Activated naive CD4-positive, alpha-beta T cell treated with anti-CD3 and anti-CD28 coated beads, Interleukin-2, amount 50 U/mL, for 24 hours (primary cell): ENCODE measurements around the gene PREP.
A peak's percentile ranks its signal among the peaks of the same experiment; 100 is the strongest.

Experiments
- H3K27ac Mint-ChIP-seq: one replicate; pipeline ENCODE4 v1.8.0; 2021; ENCODE audit warnings: mild to moderate bottlenecking, mixed read lengths
- H3K27me3 Mint-ChIP-seq: one replicate; pipeline ENCODE4 v1.8.0; 2021; ENCODE audit warnings: mixed read lengths
- H3K36me3 Mint-ChIP-seq: one replicate; pipeline ENCODE4 v1.8.0; 2021; ENCODE audit warnings: mixed read lengths
- H3K4me1 Mint-ChIP-seq: one replicate; pipeline ENCODE4 v1.8.0; 2021; ENCODE audit warnings: mixed read lengths
- H3K4me3 Mint-ChIP-seq: one replicate; pipeline ENCODE4 v1.8.0; 2021; ENCODE audit warnings: mild to moderate bottlenecking, mixed read lengths
- H3K9me3 Mint-ChIP-seq: one replicate; pipeline ENCODE4 v1.8.0; 2021; ENCODE audit warnings: mixed read lengths

Gene PREP

GRCh38 chr6:105409734-105410133, 6.9 kb upstream of the PREP start:
- Mint-ChIP-seq H3K27me3 (peaks cover 30% of the 10 kb centered on the region), H3K27ac (no peak overlapping the region), H3K9me3 (peaks cover 9% of the 10 kb centered on the region), H3K36me3 (peaks cover 8% of the 10 kb centered on the region), H3K4me1 (no peaks in the 10 kb centered on the region), H3K4me3 (no peak overlapping the region)

GRCh38 chr6:105402090-105402938, 568 bp downstream of the PREP start:
- Mint-ChIP-seq H3K27ac (peak overlapping the region; percentile 80), H3K4me1 (peaks cover 56% of the 10 kb centered on the region), H3K4me3 (peak overlapping the region; percentile 95), H3K9me3 (no peaks in the 10 kb centered on the region), H3K36me3 (no peaks in the 10 kb centered on the region), H3K27me3 (peaks cover 2% of the 10 kb centered on the region)

GRCh38 chr6:105401247-105402089, 1.4 kb downstream of the PREP start:
- Mint-ChIP-seq H3K36me3 (no peaks in the 10 kb centered on the region), H3K4me3 (peak overlapping the region; percentile 95), H3K27me3 (no peaks in the 10 kb centered on the region), H3K4me1 (peaks cover 56% of the 10 kb centered on the region), H3K9me3 (no peaks in the 10 kb centered on the region), H3K27ac (peak overlapping the region; percentile 27)

- Mint-ChIP-seq H3K9me3 (no peaks in the 10 kb centered on the region), H3K4me3 (peak overlapping the region; percentile 95), H3K36me3 (peaks cover 2% of the 10 kb centered on the region), H3K27ac (no peak overlapping the region), H3K4me1 (peaks cover 61% of the 10 kb centered on the region), H3K27me3 (no peaks in the 10 kb centered on the region)
Observed at GRCh38 chr6:105400501-105400900, 2.4 kb downstream of the PREP start.

- Mint-ChIP-seq H3K27me3 (no peaks in the 10 kb centered on the region), H3K4me1 (peaks cover 56% of the 10 kb centered on the region), H3K27ac (no peak overlapping the region), H3K4me3 (peak overlapping the region; percentile 47), H3K36me3 (peaks cover 2% of the 10 kb centered on the region), H3K9me3 (no peaks in the 10 kb centered on the region)
Observed at GRCh38 chr6:105398859-105399258, 4.0 kb downstream of the PREP start.

- H3K4me3 Mint-ChIP-seq = peak overlapping the region; percentile 47
- H3K4me1 Mint-ChIP-seq = peaks cover 51% of the 10 kb centered on the region
- H3K36me3 Mint-ChIP-seq = peaks cover 2% of the 10 kb centered on the region
- H3K9me3 Mint-ChIP-seq = no peaks in the 10 kb centered on the region
- H3K27ac Mint-ChIP-seq = no peak overlapping the region
- H3K27me3 Mint-ChIP-seq = no peaks in the 10 kb centered on the region
Observed at GRCh38 chr6:105397987-105398386, 4.9 kb downstream of the PREP start.

GRCh38 chr6:105391705-105392104, 11.2 kb downstream of the PREP start:
- Mint-ChIP-seq H3K4me3 (no peak overlapping the region), H3K9me3 (no peaks in the 10 kb centered on the region), H3K4me1 (peaks cover 12% of the 10 kb centered on the region), H3K36me3 (peaks cover 15% of the 10 kb centered on the region), H3K27me3 (no peaks in the 10 kb centered on the region), H3K27ac (no peak overlapping the region)

GRCh38 chr6:105389543-105389942, 13.3 kb downstream of the PREP start:
- Mint-ChIP-seq H3K4me1 (peaks cover 15% of the 10 kb centered on the region), H3K9me3 (no peaks in the 10 kb centered on the region), H3K27ac (no peak overlapping the region), H3K27me3 (no peaks in the 10 kb centered on the region), H3K36me3 (peaks cover 19% of the 10 kb centered on the region), H3K4me3 (no peak overlapping the region)

- Mint-ChIP-seq H3K4me3 (no peak overlapping the region), H3K36me3 (peaks cover 21% of the 10 kb centered on the region), H3K4me1 (peaks cover 25% of the 10 kb centered on the region), H3K27ac (no peak overlapping the region), H3K9me3 (no peaks in the 10 kb centered on the region), H3K27me3 (no peaks in the 10 kb centered on the region)
Observed at GRCh38 chr6:105388392-105388791, 14.5 kb downstream of the PREP start.

DNA sequence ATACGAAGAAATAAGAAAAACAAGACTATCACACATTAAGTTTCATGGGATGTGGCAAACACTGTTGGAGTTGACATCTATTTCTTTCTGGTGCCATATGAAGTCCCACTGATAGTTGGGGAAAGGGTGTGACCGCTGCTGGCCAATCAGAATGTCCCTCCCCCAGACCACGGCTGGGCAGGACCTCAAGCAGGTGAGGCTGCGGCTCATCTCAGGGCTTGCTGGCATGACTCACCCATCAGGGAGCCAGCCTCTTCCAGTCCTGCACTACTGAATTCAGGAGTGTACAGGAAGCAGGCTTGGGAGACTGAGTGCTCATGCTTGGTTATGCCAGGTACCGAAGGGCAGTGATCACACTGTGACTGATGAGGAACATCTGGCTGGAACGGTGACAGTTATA, 18.9 kb downstream of the PREP start:
- Mint-ChIP-seq H3K27me3 (no peaks in the 10 kb centered on the region), H3K36me3 (peaks cover 14% of the 10 kb centered on the region), H3K4me3 (no peak overlapping the region), H3K27ac (no peak overlapping the region), H3K9me3 (no peaks in the 10 kb centered on the region), H3K4me1 (peaks cover 53% of the 10 kb centered on the region)

GRCh38 chr6:105382958-105383357, 19.9 kb downstream of the PREP start:
- Mint-ChIP-seq H3K4me1 (peaks cover 53% of the 10 kb centered on the region), H3K4me3 (no peak overlapping the region), H3K9me3 (no peaks in the 10 kb centered on the region), H3K27ac (no peak overlapping the region), H3K27me3 (no peaks in the 10 kb centered on the region), H3K36me3 (peaks cover 11% of the 10 kb centered on the region)

- no peak overlapping the region for H3K27ac Mint-ChIP-seq
- no peak overlapping the region for H3K4me3 Mint-ChIP-seq
- H3K4me1 Mint-ChIP-seq = peaks cover 57% of the 10 kb centered on the region
- peaks cover 13% of the 10 kb centered on the region for H3K36me3 Mint-ChIP-seq
- no peaks in the 10 kb centered on the region for H3K9me3 Mint-ChIP-seq
- H3K27me3 Mint-ChIP-seq = no peaks in the 10 kb centered on the region
Observed at GRCh38 chr6:105382496-105382895, 20.4 kb downstream of the PREP start.

- Mint-ChIP-seq H3K27ac (no peak overlapping the region), H3K9me3 (no peaks in the 10 kb centered on the region), H3K36me3 (peaks cover 7% of the 10 kb centered on the region), H3K4me3 (no peak overlapping the region), H3K27me3 (no peaks in the 10 kb centered on the region), H3K4me1 (peaks cover 50% of the 10 kb centered on the region)
Observed at GRCh38 chr6:105380634-105381033, 22.2 kb downstream of the PREP start.

DNA sequence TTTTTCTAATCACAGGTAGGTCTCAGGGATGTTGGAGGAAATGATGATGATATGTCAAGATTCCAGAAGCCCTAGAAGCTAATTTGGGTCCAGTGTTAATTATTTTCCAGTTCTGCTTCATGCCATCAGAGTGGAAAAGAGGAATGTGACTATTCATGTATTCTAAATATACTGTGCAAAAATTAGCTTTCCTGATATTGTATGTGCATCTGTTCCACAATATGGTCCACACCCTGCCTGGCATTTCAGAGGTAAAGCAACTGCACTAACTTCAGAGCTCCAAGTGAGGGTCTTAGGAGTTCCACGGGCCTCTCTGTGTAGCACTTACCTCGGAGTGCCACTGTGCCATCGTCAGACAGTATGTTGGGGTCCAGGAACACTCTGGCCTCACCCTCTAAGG, 27.1 kb downstream of the PREP start:
- Mint-ChIP-seq H3K27me3 (no peaks in the 10 kb centered on the region), H3K9me3 (no peaks in the 10 kb centered on the region), H3K27ac (no peak overlapping the region), H3K4me1 (peaks cover 20% of the 10 kb centered on the region), H3K4me3 (no peak overlapping the region), H3K36me3 (peaks cover 15% of the 10 kb centered on the region)

DNA sequence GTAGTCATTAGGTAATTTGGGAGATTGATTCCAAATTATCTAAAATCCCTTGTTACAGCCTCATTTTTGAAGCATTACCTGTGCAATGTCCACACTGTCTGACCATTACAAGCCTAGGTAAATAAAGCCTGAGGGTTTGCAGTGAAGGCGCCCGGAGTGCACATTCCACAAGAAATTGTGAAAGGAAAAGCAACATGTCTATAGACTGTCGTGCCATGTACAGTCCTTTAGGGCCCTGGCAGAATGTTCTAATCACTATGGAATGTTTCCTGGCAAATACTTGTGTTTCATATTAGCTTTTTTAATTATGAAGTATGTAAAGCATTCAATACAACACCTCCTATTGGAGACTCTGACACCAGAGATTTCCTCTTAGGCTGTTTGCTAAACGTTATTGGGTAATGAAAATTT, 28.9 kb downstream of the PREP start:
- H3K9me3 Mint-ChIP-seq = no peaks in the 10 kb centered on the region
- H3K4me3 Mint-ChIP-seq = no peak overlapping the region
- peaks cover 11% of the 10 kb centered on the region for H3K4me1 Mint-ChIP-seq
- no peaks in the 10 kb centered on the region for H3K27me3 Mint-ChIP-seq
- H3K36me3 Mint-ChIP-seq = peaks cover 22% of the 10 kb centered on the region
- no peak overlapping the region for H3K27ac Mint-ChIP-seq

GRCh38 chr6:105373481-105373880, 29.4 kb downstream of the PREP start:
- Mint-ChIP-seq H3K4me3 (no peak overlapping the region), H3K27me3 (no peaks in the 10 kb centered on the region)

More at GRCh38 chr6:105373481-105373880, 29.4 kb downstream of the PREP start:
- Mint-ChIP-seq H3K36me3 (peaks cover 24% of the 10 kb centered on the region), H3K27ac (no peak overlapping the region), H3K4me1 (peaks cover 11% of the 10 kb centered on the region), H3K9me3 (no peaks in the 10 kb centered on the region)
